ENCODE results near the gene NDUFB11.

Gene NDUFB11

GRCh38 chrX:47185241-47185640 is 40.7 kb upstream of the NDUFB11 start:
- H3K27ac ChIP-seq (ENCODE audit: low read length): no peak overlapping the region
- TF ChIP-seq, protein P1, sequence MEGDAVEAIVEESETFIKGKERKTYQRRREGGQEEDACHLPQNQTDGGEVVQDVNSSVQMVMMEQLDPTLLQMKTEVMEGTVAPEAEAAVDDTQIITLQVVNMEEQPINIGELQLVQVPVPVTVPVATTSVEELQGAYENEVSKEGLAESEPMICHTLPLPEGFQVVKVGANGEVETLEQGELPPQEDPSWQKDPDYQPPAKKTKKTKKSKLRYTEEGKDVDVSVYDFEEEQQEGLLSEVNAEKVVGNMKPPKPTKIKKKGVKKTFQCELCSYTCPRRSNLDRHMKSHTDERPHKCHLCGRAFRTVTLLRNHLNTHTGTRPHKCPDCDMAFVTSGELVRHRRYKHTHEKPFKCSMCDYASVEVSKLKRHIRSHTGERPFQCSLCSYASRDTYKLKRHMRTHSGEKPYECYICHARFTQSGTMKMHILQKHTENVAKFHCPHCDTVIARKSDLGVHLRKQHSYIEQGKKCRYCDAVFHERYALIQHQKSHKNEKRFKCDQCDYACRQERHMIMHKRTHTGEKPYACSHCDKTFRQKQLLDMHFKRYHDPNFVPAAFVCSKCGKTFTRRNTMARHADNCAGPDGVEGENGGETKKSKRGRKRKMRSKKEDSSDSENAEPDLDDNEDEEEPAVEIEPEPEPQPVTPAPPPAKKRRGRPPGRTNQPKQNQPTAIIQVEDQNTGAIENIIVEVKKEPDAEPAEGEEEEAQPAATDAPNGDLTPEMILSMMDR (IDR thresholded peaks at IDR 0.05; ENCODE audit: low read depth, low read length): no peak
- no peak for TF ChIP-seq EZH2phosphoT487 (IDR thresholded peaks at IDR 0.05; ENCODE audit: low read depth)
- no peak overlapping the region for H3K9ac ChIP-seq (ENCODE audit: low read length)
- no peaks in the 10 kb centered on the region for H4K20me1 ChIP-seq (ENCODE audit: insufficient read depth, low read length)
- H3K4me1 ChIP-seq (ENCODE audit: low read length): peaks cover 3% of the 10 kb centered on the region; the same call in 1 of the 2 replicates
- no peaks in the 10 kb centered on the region for H3K27me3 ChIP-seq (ENCODE audit: low read depth, low read length)
- H3K36me3 ChIP-seq (replicated peaks; ENCODE audit: low read depth, low read length): peaks cover 16% of the 10 kb centered on the region
- H3K4me2 ChIP-seq (ENCODE audit: low read length): no peak overlapping the region
- H3K79me2 ChIP-seq (ENCODE audit: low read length): no peaks in the 10 kb centered on the region
- H2AFZ ChIP-seq (ENCODE audit: low read depth, low read length): no peak overlapping the region
- H3K9me3 ChIP-seq (ENCODE audit: insufficient read depth, low read length): no peaks in the 10 kb centered on the region
- H3K4me3 ChIP-seq (ENCODE audit: low read length): no peak overlapping the region

DNA sequence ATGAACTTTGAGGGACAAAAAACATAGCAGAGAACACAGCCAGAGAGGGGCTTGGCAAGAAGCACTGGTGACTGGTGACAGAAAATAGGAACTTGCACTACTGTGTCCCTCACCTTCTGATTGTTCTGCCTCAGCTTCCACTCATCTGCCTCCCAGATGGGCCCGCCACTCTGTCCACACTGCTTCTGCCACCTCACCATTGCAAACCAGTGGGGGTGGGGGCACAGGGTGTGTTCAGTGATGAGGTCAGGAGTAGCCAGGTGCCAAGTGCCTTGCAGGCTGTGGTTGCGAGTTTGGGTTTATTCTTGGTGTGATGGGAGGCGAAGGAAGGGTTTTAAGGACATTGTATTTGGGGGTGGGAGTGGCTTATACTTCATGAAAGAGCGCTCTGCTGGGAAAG is 40.0 kb upstream of the NDUFB11 start:
- Histone ChIP-seq H3K9ac (ENCODE audit: low read length) (no peak overlapping the region), H3K4me1 (ENCODE audit: low read length) (no peaks in the 10 kb centered on the region), H3K27ac (ENCODE audit: low read length) (no peak overlapping the region), H3K4me3 (ENCODE audit: low read length) (no peak overlapping the region), H3K27me3 (ENCODE audit: low read depth, low read length) (no peaks in the 10 kb centered on the region), H2AFZ (ENCODE audit: low read depth, low read length) (no peak overlapping the region), H3K36me3 (replicated peaks; ENCODE audit: low read depth, low read length) (peaks cover 16% of the 10 kb centered on the region), H4K20me1 (ENCODE audit: insufficient read depth, low read length) (no peaks in the 10 kb centered on the region), H3K79me2 (ENCODE audit: low read length) (no peaks in the 10 kb centered on the region), H3K4me2 (ENCODE audit: low read length) (no peak overlapping the region), H3K9me3 (ENCODE audit: insufficient read depth, low read length) (no peaks in the 10 kb centered on the region)
- TF ChIP-seq, protein P1 (IDR thresholded peaks at IDR 0.05; ENCODE audit: low read depth, low read length): no peak
- TF ChIP-seq EZH2phosphoT487 (IDR thresholded peaks at IDR 0.05; ENCODE audit: low read depth): no peak

DNA sequence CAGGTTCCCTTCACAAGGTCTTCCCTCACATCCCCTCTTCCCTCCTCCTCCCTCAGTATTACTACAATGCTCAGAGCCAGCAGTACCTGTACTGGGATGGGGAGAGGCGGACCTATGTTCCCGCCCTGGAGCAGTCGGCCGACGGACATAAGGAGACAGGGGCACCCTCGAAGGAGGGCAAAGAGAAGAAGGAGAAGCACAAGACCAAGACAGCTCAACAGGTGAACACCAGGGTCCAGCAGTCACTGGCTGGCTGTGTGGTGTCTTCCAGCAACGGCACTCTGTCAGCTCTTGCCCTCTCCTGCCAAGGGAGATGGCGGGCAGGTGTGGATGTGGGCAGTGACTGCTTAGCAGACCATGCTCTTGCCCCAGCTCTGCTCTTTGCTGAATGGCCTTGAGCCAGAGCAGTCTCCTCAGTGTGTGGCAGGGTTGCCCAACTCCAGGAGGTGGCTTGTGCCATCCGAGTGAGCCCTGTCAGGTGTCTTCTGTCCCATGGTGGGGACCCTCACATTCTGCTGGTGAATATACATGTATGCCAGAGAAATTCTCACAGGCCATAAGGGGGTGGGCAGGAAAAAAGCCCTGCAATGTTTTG is 37.7 kb upstream of the NDUFB11 start:
- Histone ChIP-seq H2AFZ (ENCODE audit: low read depth, low read length) (no peak overlapping the region), H3K9ac (ENCODE audit: low read length) (no peak overlapping the region), H3K4me3 (ENCODE audit: low read length) (no peak overlapping the region), H3K36me3 (replicated peaks; ENCODE audit: low read depth, low read length) (peaks cover 19% of the 10 kb centered on the region), H3K27ac (ENCODE audit: low read length) (no peak overlapping the region), H3K27me3 (ENCODE audit: low read depth, low read length) (no peaks in the 10 kb centered on the region), H3K4me1 (ENCODE audit: low read length) (no peaks in the 10 kb centered on the region), H4K20me1 (ENCODE audit: insufficient read depth, low read length) (no peaks in the 10 kb centered on the region), H3K9me3 (ENCODE audit: insufficient read depth, low read length) (no peaks in the 10 kb centered on the region), H3K4me2 (ENCODE audit: low read length) (no peak overlapping the region), H3K79me2 (ENCODE audit: low read length) (no peaks in the 10 kb centered on the region)
- TF ChIP-seq, protein P1 (IDR thresholded peaks at IDR 0.05; ENCODE audit: low read depth, low read length): no peak
- TF ChIP-seq EZH2phosphoT487 (IDR thresholded peaks at IDR 0.05; ENCODE audit: low read depth): no peak

- H3K36me3 ChIP-seq (replicated peaks; ENCODE audit: low read depth, low read length): peaks cover 20% of the 10 kb centered on the region
- H3K9ac ChIP-seq (ENCODE audit: low read length): no peak overlapping the region
- H3K27ac ChIP-seq (ENCODE audit: low read length): no peak overlapping the region
- H3K27me3 ChIP-seq (ENCODE audit: low read depth, low read length): no peaks in the 10 kb centered on the region
- no peaks in the 10 kb centered on the region for H3K4me1 ChIP-seq (ENCODE audit: low read length)
- no peak overlapping the region for H3K4me3 ChIP-seq (ENCODE audit: low read length)
- no peak overlapping the region for H3K4me2 ChIP-seq (ENCODE audit: low read length)
- no peak overlapping the region for H2AFZ ChIP-seq (ENCODE audit: low read depth, low read length)
- no peaks in the 10 kb centered on the region for H4K20me1 ChIP-seq (ENCODE audit: insufficient read depth, low read length)
- TF ChIP-seq EZH2phosphoT487 (IDR thresholded peaks at IDR 0.05; ENCODE audit: low read depth): no peak
- TF ChIP-seq, protein P1 (IDR thresholded peaks at IDR 0.05; ENCODE audit: low read depth, low read length): no peak
- no peaks in the 10 kb centered on the region for H3K9me3 ChIP-seq (ENCODE audit: insufficient read depth, low read length)
- no peaks in the 10 kb centered on the region for H3K79me2 ChIP-seq (ENCODE audit: low read length)
Observed at GRCh38 chrX:47181301-47181700, 36.8 kb upstream of the NDUFB11 start.
